ENCODE results near the gene GOLT1A. TPM values are rescaled to one million over a fixed set of nuclear protein-coding genes. Genes with fewer than 3 reads are reported as not detected.

GOLT1A gene
- total RNA-seq, 2 experiments from 2014 or later: not detected

DNA sequence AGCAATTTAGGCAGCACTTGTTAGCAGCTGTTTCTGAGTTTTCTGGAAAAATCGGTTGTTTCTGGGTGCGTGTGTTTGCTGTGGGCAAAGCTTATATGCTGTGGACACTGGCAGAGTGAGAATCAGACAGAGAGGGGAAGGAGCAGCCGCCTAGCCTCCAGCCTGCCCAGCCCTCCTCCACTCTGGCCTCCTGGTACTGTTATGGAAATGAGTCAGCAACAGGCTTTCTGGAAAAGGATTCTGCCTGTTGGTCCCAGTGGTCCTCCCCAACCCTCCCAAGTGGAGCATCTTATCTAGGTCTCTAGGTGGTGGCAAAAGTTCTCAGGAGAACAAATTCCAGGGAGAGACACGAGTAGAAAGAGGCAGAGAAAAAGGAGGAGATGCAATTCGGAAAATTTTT, 42.2 kb upstream of the GOLT1A start:
- Mint-ChIP-seq H3K4me1 (no peaks in the 10 kb centered on the region), H3K9me3 (ENCODE audit: low read depth) (no peaks in the 10 kb centered on the region), H3K36me3 (no peaks in the 10 kb centered on the region), H3K27me3 (peaks cover 3% of the 10 kb centered on the region), H3K27ac (no peak overlapping the region), H3K4me3 (no peak overlapping the region)
- CTCF ChIA-PET: no interaction called here
- no peak for DNase-seq
- ATAC-seq: no peak

DNA sequence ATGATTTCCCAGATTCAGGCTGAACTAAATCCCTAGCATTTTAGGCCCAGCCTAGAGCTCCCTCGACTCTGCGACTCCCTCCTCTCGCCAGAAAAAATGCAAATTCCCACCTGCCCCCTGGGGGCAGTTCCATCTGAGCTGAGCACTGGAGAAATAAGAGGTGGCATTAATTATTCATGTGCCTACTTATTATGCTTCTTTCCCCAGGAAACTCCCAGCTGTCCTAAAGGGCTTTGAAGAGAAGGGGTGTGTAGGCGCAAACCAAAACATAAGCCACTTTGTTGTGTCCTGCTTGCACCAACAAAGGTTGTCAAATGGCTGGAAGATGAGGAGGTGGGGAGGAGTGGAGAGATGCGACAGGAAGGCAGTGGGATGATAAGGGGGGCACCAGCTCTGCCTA, 41.4 kb upstream of the GOLT1A start:
- H3K4me1 Mint-ChIP-seq: no peaks in the 10 kb centered on the region
- H3K4me3 Mint-ChIP-seq: no peak overlapping the region
- no peaks in the 10 kb centered on the region for H3K9me3 Mint-ChIP-seq (ENCODE audit: low read depth)
- DNase-seq (no peak), ATAC-seq (no peak)
- H3K27me3 Mint-ChIP-seq: peaks cover 3% of the 10 kb centered on the region
- CTCF ChIA-PET: interaction anchor here (1.1 kb wide), 1 partner anchor 48 kb away, joined by 3 read pairs; no protein-coding TSS in a partner anchor
- H3K27ac Mint-ChIP-seq: no peak overlapping the region
- no peaks in the 10 kb centered on the region for H3K36me3 Mint-ChIP-seq

DNA sequence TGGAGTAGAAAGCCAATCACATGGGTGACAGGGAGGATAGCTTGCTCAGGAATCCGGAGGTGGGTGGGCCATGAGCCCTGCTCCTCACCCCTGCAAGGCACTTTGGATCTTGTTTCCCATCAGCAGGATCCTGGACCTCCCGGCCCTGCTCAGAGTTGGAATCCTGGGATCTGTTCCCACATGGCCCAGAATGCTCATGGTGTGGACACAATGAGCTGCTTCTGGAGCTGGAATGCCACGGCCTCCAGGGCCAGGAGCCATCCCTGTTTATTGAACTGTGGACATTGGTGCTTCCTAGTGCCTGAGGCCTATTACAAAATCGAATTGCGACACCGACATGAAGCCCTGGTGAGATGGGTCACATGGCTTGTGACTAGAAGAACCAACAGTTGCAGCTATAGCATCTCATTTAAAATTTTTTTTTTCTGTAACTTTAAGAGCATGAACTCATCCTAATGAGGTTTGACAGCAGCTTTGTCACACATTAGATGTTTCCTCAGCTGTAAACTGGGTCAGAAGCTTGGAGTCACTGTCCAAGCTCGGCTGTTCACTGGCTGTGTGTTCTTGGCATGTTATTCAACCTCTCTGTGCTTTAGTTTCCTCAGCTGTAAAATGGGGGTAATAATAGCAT, 40.4 kb upstream of the GOLT1A start:
- ATAC-seq (no peak), DNase-seq (no peak)
- peaks cover 3% of the 10 kb centered on the region for H3K27me3 Mint-ChIP-seq
- H3K27ac Mint-ChIP-seq: no peak overlapping the region
- CTCF ChIA-PET: interaction anchor here (0.7 to 1.5 kb wide), 4 partner anchors 47 to 107 kb away, joined by 3 to 4 read pairs (median 3); no protein-coding TSS in a partner anchor
- H3K36me3 Mint-ChIP-seq: no peaks in the 10 kb centered on the region
- no peaks in the 10 kb centered on the region for H3K9me3 Mint-ChIP-seq (ENCODE audit: low read depth)
- H3K4me1 Mint-ChIP-seq: no peaks in the 10 kb centered on the region
- no peak overlapping the region for H3K4me3 Mint-ChIP-seq

DNA sequence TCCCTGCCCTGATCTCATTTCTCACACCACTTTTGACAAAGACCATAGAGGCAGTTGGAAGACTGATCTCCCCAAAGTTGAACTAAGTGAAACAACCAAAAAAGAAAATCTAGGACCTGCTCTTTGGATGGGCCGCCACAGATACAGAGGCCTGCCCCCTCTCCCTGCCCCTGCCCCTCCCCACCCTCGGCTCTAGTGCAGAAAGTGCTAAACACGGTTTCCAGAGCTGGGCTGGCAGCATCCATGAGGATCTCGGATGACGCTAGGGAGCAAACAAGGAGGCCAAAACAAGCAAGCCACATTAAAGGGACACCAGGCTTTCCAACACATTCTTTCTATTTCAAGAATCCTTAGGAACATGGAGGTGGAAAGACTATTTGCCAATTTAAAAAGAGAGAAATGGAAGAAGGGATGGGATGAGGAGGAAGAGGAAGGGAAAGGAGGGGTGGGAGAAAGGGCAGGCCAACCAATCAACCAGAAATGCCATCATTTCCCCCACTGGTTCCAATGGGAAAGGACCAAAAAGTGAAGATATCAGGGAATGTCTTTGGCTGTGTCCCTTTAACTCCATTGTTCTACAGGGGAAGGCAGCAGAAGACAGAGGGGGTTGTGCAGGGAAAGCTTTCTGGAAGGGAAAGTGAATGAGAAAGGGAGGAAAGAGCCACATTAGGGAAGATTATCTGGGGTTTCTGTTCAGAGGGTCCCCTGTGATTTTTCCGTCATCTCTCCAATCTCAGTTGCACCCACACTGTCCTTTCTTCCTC, 38.3 kb upstream of the GOLT1A start:
- H3K4me1 Mint-ChIP-seq: no peaks in the 10 kb centered on the region
- CTCF ChIA-PET: no interaction called here
- no peak overlapping the region for H3K27ac Mint-ChIP-seq
- no peaks in the 10 kb centered on the region for H3K36me3 Mint-ChIP-seq
- H3K27me3 Mint-ChIP-seq: peaks cover 3% of the 10 kb centered on the region
- no peak for DNase-seq
- H3K4me3 Mint-ChIP-seq: no peak overlapping the region
- H3K9me3 Mint-ChIP-seq (ENCODE audit: low read depth): no peaks in the 10 kb centered on the region
- no peak for ATAC-seq

DNA sequence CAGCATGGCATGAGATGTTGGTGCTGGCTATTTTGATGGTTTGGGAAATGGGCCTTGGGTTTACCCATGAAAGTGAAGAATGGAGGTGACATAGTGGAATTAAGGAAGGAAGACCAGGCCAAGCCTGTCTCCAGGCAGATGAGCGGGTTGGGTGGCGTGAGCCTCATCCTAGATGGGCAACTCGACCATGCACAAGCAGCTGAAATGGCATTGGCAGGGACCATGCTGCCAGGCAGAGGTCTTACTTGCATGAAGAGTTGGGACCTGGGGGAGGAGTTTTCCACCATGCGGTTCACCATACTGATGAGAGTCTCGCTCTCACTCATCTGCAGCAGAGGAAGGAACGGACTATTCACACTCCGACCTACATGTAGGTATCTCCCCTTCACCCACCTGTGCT, 37.5 kb upstream of the GOLT1A start:
- DNase-seq (no peak), ATAC-seq (no peak)
- Mint-ChIP-seq H3K9me3 (ENCODE audit: low read depth) (no peaks in the 10 kb centered on the region), H3K27ac (no peak overlapping the region), H3K27me3 (peaks cover under 1% of the 10 kb centered on the region), H3K4me1 (no peaks in the 10 kb centered on the region), H3K4me3 (no peak overlapping the region), H3K36me3 (no peaks in the 10 kb centered on the region)
- CTCF ChIA-PET: no interaction called here

DNA sequence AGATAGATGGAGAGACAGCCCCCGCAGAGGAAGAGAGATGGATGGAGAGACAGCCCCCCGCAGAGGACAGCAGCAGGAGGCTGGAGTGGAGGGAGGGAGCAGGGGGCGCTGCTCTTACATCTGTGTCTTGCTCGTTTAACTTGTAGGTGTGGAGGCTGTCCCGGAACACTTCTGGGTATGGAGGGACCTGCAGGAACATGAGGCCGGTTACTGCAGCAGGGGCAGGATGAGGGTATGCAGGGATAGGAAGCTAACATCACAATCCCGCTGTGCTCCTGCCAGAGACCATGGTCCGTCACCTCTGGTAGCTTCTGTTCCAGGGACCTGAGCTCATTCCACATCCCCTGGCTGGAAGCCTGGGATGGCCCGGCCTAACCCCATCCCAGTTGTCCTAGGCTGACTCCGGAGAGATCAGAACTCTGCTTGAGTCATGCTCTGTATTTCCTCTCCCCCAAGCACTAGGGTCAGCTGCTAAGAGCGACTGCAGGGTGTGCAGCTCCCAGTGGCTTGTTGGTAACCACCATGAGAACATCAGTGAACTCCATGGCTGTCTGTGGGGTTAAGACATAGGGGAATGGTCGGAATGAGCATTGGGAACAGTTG, 36.7 kb upstream of the GOLT1A start:
- Mint-ChIP-seq H3K4me1 (no peaks in the 10 kb centered on the region), H3K9me3 (ENCODE audit: low read depth) (no peaks in the 10 kb centered on the region), H3K27me3 (no peaks in the 10 kb centered on the region), H3K27ac (no peak overlapping the region), H3K4me3 (no peak overlapping the region), H3K36me3 (no peaks in the 10 kb centered on the region)
- no peak for DNase-seq
- no peak for ATAC-seq
- CTCF ChIA-PET: no interaction called here

DNA sequence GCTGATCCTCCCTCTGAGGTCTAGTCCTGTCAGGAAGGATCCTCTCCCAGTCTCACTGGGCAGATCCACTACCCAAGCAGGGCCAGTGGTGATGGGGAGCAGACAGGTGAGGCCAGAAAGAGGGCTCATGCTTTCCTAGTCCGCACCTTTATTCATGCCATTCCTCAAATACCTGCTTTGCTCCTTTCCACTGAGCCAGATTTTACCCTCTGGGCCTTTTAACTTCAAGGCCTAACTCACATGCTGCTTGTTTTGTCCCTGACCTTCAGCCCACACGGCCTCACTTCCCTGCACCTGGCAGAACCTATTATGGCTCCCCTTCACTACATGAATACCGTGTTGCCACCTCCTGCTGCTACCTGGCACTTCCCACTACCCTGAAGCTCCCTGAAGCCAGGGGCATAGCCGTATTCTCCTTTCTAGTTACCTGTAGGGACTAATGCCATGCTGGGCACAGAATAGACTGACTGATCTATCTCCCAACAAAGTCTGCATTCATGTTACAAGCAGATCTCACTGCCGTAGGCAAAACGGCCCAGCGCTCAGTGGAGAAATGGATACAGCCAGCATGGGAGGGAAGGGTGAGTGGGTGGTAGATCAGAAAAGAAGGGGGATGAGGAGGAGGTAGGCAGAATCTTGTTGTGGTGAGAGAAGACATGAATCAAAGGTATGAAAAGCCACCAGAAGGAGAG, 36.1 kb upstream of the GOLT1A start:
- DNase-seq (no peak), ATAC-seq (no peak)
- Mint-ChIP-seq H3K4me1 (no peaks in the 10 kb centered on the region), H3K9me3 (ENCODE audit: low read depth) (no peaks in the 10 kb centered on the region), H3K4me3 (no peak overlapping the region), H3K27me3 (no peaks in the 10 kb centered on the region), H3K27ac (no peak overlapping the region), H3K36me3 (no peaks in the 10 kb centered on the region)
- CTCF ChIA-PET: no interaction called here

DNA sequence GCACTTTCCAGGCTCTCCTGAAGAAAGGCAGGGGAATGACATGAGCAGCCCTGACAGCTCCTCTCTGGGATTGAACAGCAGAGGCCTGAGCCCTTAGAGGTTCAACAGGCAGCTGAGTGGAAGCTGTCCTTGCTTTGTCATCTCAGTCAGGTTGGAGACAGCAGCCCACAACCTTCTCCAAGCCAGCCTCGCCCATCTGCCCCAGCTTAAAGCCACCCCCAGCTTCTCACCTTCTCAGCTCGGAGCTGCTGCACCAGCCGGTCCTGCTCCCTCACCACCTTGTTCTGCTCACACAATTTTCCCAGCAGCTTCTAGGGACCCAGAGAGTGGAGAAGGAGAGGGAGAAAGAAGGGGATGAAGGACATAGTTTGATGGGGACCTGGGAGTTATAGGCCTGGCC, 35.2 kb upstream of the GOLT1A start:
- Mint-ChIP-seq H3K27ac (no peak overlapping the region), H3K9me3 (ENCODE audit: low read depth) (no peaks in the 10 kb centered on the region), H3K27me3 (no peaks in the 10 kb centered on the region), H3K4me3 (no peak overlapping the region), H3K36me3 (no peaks in the 10 kb centered on the region), H3K4me1 (no peaks in the 10 kb centered on the region)
- no peak for DNase-seq
- ATAC-seq: no peak
- CTCF ChIA-PET: interaction anchor here (0.9 kb wide), 1 partner anchor 141 kb away, joined by 3 read pairs; no protein-coding TSS in a partner anchor

DNA sequence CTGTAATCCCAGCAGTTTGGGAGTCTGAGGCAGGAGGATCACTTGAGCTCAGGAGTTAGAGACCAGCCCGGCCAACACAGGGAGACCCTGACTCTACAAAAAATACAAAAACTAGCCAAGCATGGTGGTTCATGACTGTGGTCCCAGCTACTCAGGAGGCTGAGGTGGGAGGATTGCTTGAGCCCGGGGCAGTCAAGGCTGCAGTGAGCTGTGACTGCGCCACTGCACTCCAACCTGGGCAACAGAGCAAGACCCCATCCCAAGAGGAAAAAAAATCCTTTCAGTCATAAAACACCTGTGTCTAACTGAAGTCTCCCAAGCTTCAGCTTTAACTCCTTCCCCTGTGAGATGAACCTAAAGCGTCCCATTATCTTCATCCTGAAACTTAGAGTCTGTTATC, 33.1 kb upstream of the GOLT1A start:
- Mint-ChIP-seq H3K36me3 (no peaks in the 10 kb centered on the region), H3K4me3 (no peak overlapping the region), H3K27ac (no peak overlapping the region), H3K27me3 (no peaks in the 10 kb centered on the region), H3K9me3 (ENCODE audit: low read depth) (no peaks in the 10 kb centered on the region), H3K4me1 (no peaks in the 10 kb centered on the region)
- no peak for DNase-seq
- ATAC-seq: no peak
- CTCF ChIA-PET: interaction anchor here (1.2 kb wide), 1 partner anchor 12 kb away, joined by 4 read pairs; no protein-coding TSS in a partner anchor

DNA sequence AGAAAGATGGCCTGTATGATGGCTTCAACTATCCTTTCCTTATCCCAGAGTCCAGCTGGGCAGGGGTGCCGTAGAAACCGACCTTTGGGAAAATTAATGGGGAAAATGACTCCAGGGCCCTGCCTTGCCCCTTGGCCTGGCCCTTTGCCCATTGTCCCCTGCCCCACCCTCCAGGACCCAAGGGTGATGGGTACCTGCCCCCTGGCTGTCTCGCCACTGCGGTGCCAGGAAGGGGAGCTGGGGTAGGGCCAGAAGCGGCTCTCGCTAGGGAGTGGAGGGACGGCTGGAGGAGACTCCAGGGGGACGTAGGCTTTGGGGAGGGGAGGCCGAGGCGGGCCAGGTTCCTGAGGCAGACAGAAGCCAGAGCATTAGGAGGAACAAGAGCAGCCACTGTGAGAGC, 29.1 kb upstream of the GOLT1A start:
- Mint-ChIP-seq H3K27me3 (no peaks in the 10 kb centered on the region), H3K4me3 (no peak overlapping the region), H3K27ac (no peak overlapping the region), H3K36me3 (no peaks in the 10 kb centered on the region), H3K4me1 (no peaks in the 10 kb centered on the region), H3K9me3 (ENCODE audit: low read depth) (no peaks in the 10 kb centered on the region)
- no peak for DNase-seq
- CTCF ChIA-PET: interaction anchor here (1.0 kb wide), 1 partner anchor 80 kb away, joined by 3 read pairs; no protein-coding TSS in a partner anchor
- no peak for ATAC-seq

DNA sequence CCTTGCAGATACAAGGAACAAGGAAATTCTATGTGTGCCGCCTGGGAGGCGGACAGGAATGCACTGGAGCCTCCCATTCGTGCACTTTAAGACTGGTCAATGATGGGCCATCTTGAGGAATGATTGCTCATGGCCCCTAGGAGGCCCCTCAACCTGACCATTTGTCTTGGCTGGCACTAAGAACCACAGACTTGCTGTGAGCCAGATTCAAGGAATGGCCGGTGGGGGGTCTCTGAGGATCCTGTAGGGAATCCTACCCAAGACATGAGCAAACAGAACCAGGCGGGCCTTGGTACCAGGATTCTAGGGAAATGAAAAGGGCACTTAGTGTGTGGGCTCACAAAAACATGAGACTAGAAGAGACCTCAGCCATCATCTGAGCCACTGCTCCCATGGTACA, 28.1 kb upstream of the GOLT1A start:
- Mint-ChIP-seq H3K27ac (no peak overlapping the region), H3K9me3 (ENCODE audit: low read depth) (no peaks in the 10 kb centered on the region), H3K4me3 (no peak overlapping the region), H3K27me3 (no peaks in the 10 kb centered on the region), H3K4me1 (no peaks in the 10 kb centered on the region), H3K36me3 (no peaks in the 10 kb centered on the region)
- DNase-seq (no peak), ATAC-seq (no peak)
- CTCF ChIA-PET: no interaction called here

DNA sequence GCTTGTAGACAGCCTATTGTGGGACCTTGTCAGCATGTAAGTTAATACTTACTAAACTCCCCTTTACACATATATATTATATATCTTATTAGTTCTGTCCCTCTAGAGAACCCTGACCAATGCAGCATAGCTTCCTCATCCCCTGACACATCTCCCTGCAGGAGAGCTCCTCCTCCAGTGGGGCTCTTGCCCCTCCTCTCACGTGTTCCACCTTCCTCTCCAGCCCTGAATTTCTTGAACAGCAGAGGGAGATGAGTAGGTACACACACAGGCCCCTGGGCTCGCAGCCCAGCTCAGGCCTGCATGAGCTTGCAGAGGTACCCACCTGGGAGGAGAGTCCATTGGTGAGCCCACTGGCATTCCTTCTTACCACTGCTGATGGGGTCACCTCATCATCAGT, 27.3 kb upstream of the GOLT1A start:
- DNase-seq (no peak), ATAC-seq (no peak)
- H3K4me1 Mint-ChIP-seq: no peaks in the 10 kb centered on the region
- H3K27me3 Mint-ChIP-seq: peaks cover 2% of the 10 kb centered on the region
- no peak overlapping the region for H3K27ac Mint-ChIP-seq
- CTCF ChIA-PET: no interaction called here
- no peaks in the 10 kb centered on the region for H3K36me3 Mint-ChIP-seq
- H3K9me3 Mint-ChIP-seq (ENCODE audit: low read depth): no peaks in the 10 kb centered on the region
- no peak overlapping the region for H3K4me3 Mint-ChIP-seq

DNA sequence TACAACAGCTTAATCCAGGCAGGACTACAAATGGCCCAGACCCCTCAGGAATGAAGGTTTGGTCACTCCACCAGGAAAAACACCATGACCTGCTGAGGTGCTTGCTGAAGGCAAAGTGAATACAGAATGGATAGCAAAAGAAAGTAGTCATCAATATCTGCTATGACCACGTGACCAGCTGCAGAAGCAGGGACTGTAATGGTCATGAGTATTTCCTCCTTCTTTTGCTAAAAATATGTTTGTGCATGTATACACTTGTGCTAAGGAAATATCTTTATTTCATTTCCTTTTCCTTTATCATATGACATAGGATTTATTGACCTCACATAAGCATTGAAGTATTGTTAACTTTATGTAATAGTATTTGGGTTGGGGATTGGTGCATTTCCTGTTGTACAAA, 26.4 kb upstream of the GOLT1A start:
- no peak for DNase-seq
- Mint-ChIP-seq H3K4me3 (no peak overlapping the region), H3K4me1 (no peaks in the 10 kb centered on the region), H3K27me3 (peaks cover 7% of the 10 kb centered on the region), H3K27ac (no peak overlapping the region), H3K36me3 (no peaks in the 10 kb centered on the region), H3K9me3 (ENCODE audit: low read depth) (no peaks in the 10 kb centered on the region)
- no peak for ATAC-seq
- CTCF ChIA-PET: no interaction called here

Data from activated CD8-positive, alpha-beta memory T cell treated with anti-CD3 and anti-CD28 coated beads, Interleukin-2, amount 10 ng/mL, durations not matched to agents 7 days and 5 days (primary cell).